Measurements from ENCODE around the gene INPP5E.

INPP5E gene

DNA sequence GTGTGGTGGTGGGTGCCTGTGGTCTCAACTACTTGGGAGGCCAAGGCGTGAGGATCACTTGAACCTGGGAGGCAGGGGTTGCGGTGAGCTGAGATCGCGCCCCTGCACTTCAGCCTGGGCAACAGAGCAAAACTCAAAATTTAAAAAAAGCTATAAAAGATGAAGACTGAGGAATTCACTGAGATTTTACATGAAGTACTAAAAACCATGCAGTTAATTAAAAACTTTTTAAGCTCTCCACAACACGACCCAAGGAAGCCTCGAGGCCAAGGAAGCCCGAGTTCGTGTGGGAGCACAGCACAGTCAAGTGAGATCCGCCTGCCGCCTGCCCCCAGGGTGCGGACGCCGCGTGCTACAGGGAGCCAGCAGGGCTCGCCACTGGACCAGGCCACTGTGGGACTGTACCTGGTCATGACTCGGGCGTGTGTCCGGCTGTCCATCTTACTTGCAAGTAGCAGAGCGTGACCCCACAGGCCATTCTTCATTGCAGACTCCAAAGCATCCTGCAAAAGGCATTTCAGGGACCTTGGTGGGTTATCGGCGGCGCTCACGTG, 21.2 kb upstream of the INPP5E start:
- Mint-ChIP-seq H3K4me3 (no peak overlapping the region), H3K36me3 (ENCODE audit: low read depth) (peaks cover 73% of the 10 kb centered on the region), H3K9me3 (no peaks in the 10 kb centered on the region), H3K4me1 (no peaks in the 10 kb centered on the region), H3K27me3 (ENCODE audit: low read depth) (no peaks in the 10 kb centered on the region), H3K27ac (no peak overlapping the region)
- TF ChIP-seq, protein P1, sequence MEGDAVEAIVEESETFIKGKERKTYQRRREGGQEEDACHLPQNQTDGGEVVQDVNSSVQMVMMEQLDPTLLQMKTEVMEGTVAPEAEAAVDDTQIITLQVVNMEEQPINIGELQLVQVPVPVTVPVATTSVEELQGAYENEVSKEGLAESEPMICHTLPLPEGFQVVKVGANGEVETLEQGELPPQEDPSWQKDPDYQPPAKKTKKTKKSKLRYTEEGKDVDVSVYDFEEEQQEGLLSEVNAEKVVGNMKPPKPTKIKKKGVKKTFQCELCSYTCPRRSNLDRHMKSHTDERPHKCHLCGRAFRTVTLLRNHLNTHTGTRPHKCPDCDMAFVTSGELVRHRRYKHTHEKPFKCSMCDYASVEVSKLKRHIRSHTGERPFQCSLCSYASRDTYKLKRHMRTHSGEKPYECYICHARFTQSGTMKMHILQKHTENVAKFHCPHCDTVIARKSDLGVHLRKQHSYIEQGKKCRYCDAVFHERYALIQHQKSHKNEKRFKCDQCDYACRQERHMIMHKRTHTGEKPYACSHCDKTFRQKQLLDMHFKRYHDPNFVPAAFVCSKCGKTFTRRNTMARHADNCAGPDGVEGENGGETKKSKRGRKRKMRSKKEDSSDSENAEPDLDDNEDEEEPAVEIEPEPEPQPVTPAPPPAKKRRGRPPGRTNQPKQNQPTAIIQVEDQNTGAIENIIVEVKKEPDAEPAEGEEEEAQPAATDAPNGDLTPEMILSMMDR (IDR thresholded peaks at IDR 0.05; ENCODE audit: unreplicated experiment in 3 of 3): no peak

DNA sequence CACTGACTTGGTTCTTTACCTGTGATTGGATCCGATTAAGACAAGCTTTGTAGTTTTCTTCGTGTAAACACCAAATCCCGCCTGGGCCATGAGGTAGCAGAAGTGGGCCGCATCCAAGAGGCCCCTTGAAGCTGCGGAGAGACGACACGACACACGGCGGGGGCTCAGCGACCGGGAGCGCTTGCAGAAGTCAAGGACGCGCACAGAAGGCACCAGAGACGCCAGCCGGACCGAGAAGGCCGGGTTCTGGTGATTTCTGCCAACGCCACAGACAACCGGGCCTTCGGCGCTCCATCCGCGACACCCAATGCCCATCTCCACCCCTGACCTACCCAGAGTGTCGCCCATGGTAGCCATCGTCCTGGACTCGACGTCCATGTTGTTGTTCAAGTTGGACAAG, 19.8 kb upstream of the INPP5E start:
- TF ChIP-seq, protein P1 (IDR thresholded peaks at IDR 0.05; ENCODE audit: unreplicated experiment in 3 of 3): no peak
- Mint-ChIP-seq H3K4me1 (no peaks in the 10 kb centered on the region), H3K4me3 (no peak overlapping the region), H3K9me3 (no peaks in the 10 kb centered on the region), H3K27ac (no peak overlapping the region), H3K27me3 (ENCODE audit: low read depth) (no peaks in the 10 kb centered on the region), H3K36me3 (ENCODE audit: low read depth) (peaks cover 71% of the 10 kb centered on the region)

DNA sequence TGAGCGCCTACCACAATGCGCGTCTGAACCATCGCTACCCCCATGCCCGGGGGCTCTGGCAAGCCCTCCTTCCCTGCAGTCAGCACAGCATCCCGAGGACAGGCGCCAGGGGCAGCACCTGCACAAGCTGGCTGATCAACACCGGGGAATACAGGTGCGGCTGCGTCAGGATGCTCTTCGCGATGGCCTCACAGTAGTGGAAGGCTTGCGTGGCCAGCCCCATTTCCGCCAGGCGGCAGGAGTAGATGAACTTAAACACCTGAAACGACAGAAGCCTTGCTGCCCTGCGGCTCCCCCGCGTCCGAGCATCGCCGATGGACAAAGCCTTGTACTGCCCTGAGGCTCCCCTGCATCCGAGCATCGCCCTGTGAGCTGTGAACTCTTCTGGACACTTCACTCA, 17.7 kb upstream of the INPP5E start:
- no peak overlapping the region for H3K4me3 Mint-ChIP-seq
- peaks cover 70% of the 10 kb centered on the region for H3K36me3 Mint-ChIP-seq (ENCODE audit: low read depth)
- no peak overlapping the region for H3K27ac Mint-ChIP-seq
- no peaks in the 10 kb centered on the region for H3K4me1 Mint-ChIP-seq
- H3K9me3 Mint-ChIP-seq: no peaks in the 10 kb centered on the region
- H3K27me3 Mint-ChIP-seq (ENCODE audit: low read depth): no peaks in the 10 kb centered on the region
- TF ChIP-seq, protein P1 (IDR thresholded peaks at IDR 0.05; ENCODE audit: unreplicated experiment in 3 of 3): no peak

DNA sequence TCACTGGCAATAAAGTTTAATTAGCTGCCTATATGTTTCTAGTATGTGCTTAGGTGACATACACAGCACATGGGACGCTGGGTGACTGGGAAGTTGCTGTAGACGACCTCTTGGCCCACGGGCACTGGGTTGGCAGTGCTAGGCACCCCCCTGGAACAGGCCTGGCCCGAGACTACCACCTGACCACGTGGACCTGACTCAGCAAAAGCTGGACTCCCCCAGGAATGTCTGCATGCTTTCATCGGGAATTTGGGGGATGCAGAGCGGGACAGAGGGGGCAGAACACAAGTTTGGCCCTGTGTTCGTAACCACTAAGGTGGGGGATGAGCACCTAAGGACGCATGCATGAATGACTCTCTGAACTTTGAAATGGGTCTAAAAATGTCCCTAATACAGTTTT, 16.6 kb upstream of the INPP5E start:
- no peak overlapping the region for H3K27ac Mint-ChIP-seq
- H3K27me3 Mint-ChIP-seq (ENCODE audit: low read depth): no peaks in the 10 kb centered on the region
- H3K9me3 Mint-ChIP-seq: no peaks in the 10 kb centered on the region
- H3K36me3 Mint-ChIP-seq (ENCODE audit: low read depth): peaks cover 70% of the 10 kb centered on the region
- H3K4me1 Mint-ChIP-seq: no peaks in the 10 kb centered on the region
- TF ChIP-seq, protein P1 (IDR thresholded peaks at IDR 0.05; ENCODE audit: unreplicated experiment in 3 of 3): no peak
- H3K4me3 Mint-ChIP-seq: no peak overlapping the region

DNA sequence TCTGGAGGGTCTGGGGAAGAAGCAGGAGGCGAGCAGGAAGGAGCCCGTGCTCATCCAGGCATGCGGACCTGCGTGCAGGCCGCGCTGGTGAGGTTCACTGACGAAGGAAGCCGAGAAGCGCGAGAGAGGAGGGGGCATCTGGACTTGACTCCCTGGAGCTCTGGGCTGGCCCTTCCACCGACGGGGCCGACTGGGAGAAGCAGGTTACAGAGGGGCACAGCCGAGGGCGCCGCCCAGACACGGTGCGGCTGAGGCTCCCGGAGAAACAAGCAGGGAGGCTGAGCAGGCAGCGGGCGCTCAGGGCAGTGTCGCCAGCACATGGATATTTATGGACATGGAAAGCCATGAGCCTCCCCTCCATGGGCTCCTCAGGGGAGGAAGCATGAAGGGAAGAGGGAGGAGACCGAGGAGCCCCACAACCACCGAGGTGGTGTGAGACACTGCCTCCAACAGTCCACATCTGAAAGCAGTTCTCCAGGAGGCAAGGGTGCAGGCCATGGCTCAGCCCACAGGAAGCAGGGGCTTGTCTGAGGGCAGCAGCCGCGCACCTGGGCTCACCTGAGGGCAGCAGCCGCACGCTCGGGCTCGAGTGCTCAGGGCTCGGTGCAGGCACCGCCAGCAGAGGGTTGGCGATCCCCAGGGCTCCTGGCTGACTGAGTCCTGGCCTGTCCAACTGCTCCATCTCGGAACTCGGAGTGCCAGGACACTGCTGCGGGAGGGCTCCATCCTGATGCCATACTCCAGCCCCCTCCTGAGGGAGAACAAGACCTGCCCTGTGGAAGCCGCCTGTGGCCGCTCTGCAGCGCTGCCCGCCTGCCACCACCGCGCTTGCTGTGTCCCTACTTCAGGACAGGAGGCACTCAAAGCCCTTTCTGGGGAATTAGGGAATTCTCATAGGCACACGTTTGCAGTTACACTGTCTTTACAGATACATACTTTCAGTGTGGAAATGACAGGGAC, 15.7 kb upstream of the INPP5E start:
- Mint-ChIP-seq H3K36me3 (ENCODE audit: low read depth) (peaks cover 75% of the 10 kb centered on the region), H3K4me1 (no peaks in the 10 kb centered on the region), H3K4me3 (no peak overlapping the region), H3K9me3 (no peaks in the 10 kb centered on the region), H3K27ac (no peak overlapping the region), H3K27me3 (ENCODE audit: low read depth) (no peaks in the 10 kb centered on the region)
- TF ChIP-seq, protein P1 (IDR thresholded peaks at IDR 0.05; ENCODE audit: unreplicated experiment in 3 of 3): no peak
